22Rv1 (cell line): ENCODE results near the gene TLR9.

Experiments
- H3K27ac ChIP-seq: fragments of 450-650 bp; 2 replicates; pipeline ENCODE4 v1.5.1; 2017
- ZFX ChIP-seq: fragments of 450-650 bp; IDR thresholded peaks from 2 replicates; pipeline ENCODE4 v1.6.1; 2017; ENCODE audit warnings: antibody characterized with exemption, borderline replicate concordance
- TF ChIP-seq, protein P1 (sequence below): fragments of 450-650 bp; IDR thresholded peaks from 2 replicates; pipeline ENCODE4 v1.5.1; 2017; ENCODE audit warnings: mild to moderate bottlenecking

Gene TLR9

GRCh38 chr3:52196977-52197376, 28.5 kb downstream of the TLR9 start:
- TF ChIP-seq, protein P1, sequence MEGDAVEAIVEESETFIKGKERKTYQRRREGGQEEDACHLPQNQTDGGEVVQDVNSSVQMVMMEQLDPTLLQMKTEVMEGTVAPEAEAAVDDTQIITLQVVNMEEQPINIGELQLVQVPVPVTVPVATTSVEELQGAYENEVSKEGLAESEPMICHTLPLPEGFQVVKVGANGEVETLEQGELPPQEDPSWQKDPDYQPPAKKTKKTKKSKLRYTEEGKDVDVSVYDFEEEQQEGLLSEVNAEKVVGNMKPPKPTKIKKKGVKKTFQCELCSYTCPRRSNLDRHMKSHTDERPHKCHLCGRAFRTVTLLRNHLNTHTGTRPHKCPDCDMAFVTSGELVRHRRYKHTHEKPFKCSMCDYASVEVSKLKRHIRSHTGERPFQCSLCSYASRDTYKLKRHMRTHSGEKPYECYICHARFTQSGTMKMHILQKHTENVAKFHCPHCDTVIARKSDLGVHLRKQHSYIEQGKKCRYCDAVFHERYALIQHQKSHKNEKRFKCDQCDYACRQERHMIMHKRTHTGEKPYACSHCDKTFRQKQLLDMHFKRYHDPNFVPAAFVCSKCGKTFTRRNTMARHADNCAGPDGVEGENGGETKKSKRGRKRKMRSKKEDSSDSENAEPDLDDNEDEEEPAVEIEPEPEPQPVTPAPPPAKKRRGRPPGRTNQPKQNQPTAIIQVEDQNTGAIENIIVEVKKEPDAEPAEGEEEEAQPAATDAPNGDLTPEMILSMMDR: no peak
- no peak for TF ChIP-seq ZFX
- H3K27ac ChIP-seq: peak overlapping the region; percentile 57

- no peak for TF ChIP-seq ZFX
- TF ChIP-seq, protein P1: no peak
- H3K27ac ChIP-seq: no peak overlapping the region
These were observed 29.6 kb downstream of the TLR9 start for GRCh38 chr3:52195823-52196331.

GRCh38 chr3:52195291-52195597, 30.2 kb downstream of the TLR9 start:
- no peak for TF ChIP-seq ZFX
- TF ChIP-seq, protein P1: no peak
- no peak overlapping the region for H3K27ac ChIP-seq

GRCh38 chr3:52194485-52195290, 30.8 kb downstream of the TLR9 start:
- no peak for TF ChIP-seq ZFX
- TF ChIP-seq, protein P1: no peak
- H3K27ac ChIP-seq: no peak overlapping the region

DNA sequence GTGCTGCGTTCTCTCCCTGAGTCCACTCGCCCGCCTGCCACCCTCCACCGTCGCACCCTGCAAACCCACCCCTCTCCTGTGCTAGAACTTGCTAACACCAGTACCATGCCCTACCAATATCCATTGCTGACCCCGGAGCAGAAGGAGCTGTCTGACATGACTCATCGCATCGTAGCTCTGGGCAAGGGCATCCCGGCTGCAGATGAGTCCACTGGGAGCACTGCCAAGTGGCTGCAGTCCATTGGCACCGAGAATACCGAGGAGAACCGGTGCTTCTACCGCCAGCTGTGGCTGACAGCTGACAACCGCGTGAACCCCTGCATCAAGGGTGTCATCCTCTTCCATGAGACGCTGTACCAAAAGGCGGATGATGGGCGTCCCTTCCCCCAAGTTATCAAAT, 32.4 kb downstream of the TLR9 start:
- no peak for TF ChIP-seq ZFX
- TF ChIP-seq, protein P1: no peak
- H3K27ac ChIP-seq: no peak overlapping the region

DNA sequence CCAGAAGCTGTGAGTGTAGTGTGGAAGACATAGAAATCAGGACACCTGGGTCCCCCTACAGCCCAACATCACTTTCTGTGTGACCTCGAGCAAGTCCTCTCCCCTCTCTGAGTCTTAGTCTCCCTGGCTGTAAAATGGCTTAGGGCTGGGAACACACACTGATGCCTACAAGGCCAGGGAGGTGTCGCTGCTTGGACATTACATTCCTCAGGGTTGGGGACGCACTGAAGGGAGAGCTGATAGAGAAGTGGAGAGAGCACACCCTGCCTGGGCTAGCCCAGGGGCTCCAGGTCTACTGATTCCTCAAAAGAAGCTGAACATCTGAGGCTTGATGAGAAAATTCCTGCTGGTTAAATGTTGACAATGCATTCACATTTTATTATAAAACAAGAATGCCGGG, 33.8 kb downstream of the TLR9 start:
- TF ChIP-seq, protein P1: no peak
- no peak for TF ChIP-seq ZFX
- no peak overlapping the region for H3K27ac ChIP-seq

DNA sequence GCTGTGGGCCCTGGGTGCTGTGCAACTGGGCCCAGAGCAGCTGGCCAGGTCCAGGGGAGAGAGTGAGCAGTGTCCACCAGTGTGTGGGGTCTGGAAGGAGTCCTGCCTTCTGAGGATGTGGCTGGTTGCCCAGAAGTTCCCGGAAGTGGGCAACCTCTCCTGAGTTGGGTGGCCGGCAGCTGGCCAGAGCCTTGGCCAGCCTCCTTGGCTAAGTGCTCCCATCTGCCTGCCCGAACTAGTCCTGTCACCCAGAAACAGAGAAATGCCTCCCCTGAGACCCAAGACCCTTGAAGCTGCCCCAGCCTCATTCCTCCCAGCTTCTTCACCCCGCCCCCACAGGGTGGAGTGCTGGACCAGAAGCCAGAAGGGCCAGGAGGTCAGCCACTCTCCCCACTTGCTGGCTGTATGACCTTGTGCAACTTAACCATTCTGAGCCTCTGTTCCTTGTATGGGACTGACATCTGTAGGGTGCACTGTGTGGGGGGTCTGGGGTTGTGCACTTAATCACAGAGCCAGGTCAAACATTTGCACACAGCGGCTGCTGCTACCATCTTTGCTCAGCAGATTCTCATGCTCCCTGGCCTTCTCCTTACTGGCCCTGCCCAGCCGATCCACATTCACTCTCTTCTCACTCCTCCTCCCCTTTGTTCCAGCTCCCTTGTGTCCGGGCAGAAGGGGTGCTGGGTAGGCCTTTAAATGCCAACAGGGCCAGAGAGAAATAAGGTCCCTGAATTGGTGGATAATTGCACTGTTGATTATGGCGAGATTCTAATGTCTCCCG, 35.0 kb downstream of the TLR9 start:
- no peak overlapping the region for H3K27ac ChIP-seq
- TF ChIP-seq, protein P1: no peak
- no peak for TF ChIP-seq ZFX
